GM12878 (cell line): ENCODE data around the gene ATXN1. TPM values are rescaled to one million over a fixed set of nuclear protein-coding genes. Genes with fewer than 3 reads are reported as not detected.

Experiments used
- ATAC-seq: fragments of 200-7000 bp; cut with Tn5 transposase; 3 replicates; pipeline ENCODE4 v1.9.1; 2020; ENCODE audit warnings: mild to moderate bottlenecking, moderate library complexity
- BruUV-seq: library from RNA; stranded (reverse); fragments of 400-500 nt; replicated peaks from 2 replicates; lab custom pipeline; 2021; lab: Mats Ljungman, UMichigan
- CTCF ChIA-PET: fragments of 300-600 bp; sonication (Branson Sonifier 250); formaldehyde crosslinking; extraction: SDS; loops from one replicate; lab custom pipeline; 2021; ENCODE audit warnings: inconsistent platforms; lab: Yijun Ruan, JAX
- POLR2A ChIA-PET: fragments of 350-600 bp; formaldehyde crosslinking; extraction: SDS; loops from one replicate; lab custom pipeline; 2021; ENCODE audit warnings: inconsistent platforms; lab: Charles Lee
- RAD21 ChIA-PET: fragments of 300-600 bp; sonication (Branson Sonifier 250); formaldehyde crosslinking; loops from one replicate; lab custom pipeline; 2023; ENCODE audit warnings: antibody characterized with exemption; ENCODE audit not compliant: unreplicated experiment; lab: Charles Lee
- SMC1A ChIA-PET: fragments of 300-600 bp; sonication (Branson Sonifier 250); formaldehyde crosslinking; loops from one replicate; lab custom pipeline; 2023; ENCODE audit not compliant: unreplicated experiment, uncharacterized antibody; lab: Charles Lee
- DNase-seq: peaks from one replicate; pipeline ENCODE4 v3.0.0-alpha.2; 2011; ENCODE audit warnings: low read depth, low spot score
- FAIRE-seq: peaks from 3 replicates; lab custom pipeline; 2011; peaks lifted over from hg19 to GRCh38; lab: Jason Lieb, UNC
- H2AFZ ChIP-seq: 2 replicates; pipeline ENCODE4 v1.6.0; 2011; ENCODE audit warnings: low read depth, low read length, control low read depth; ENCODE audit not compliant: control insufficient read depth
- H3K27ac ChIP-seq: 2 replicates; pipeline ENCODE4 v1.5.1; 2011; ENCODE audit warnings: control low read depth; ENCODE audit not compliant: control insufficient read depth, insufficient read depth
- H3K27me3 ChIP-seq, 2 experiments: replicated peaks in 1 of 2; 2 replicates each; pipeline versions ENCODE4 v1.6.0 to v1.6.1; 2011; ENCODE audit warnings: low read length in 1 of 2; ENCODE audit not compliant: control insufficient read depth in 2 of 2, insufficient read depth in 2 of 2
- H3K36me3 ChIP-seq, 2 experiments: 2 replicates each; pipeline ENCODE4 v1.5.1; 2011; ENCODE audit warnings: low read length in 1 of 2; ENCODE audit not compliant: control insufficient read depth in 2 of 2, insufficient read depth in 2 of 2
- H3K4me1 ChIP-seq: 2 replicates; pipeline ENCODE4 v1.6.1; 2011; ENCODE audit warnings: mild to moderate bottlenecking, low read length, moderate library complexity, mixed read lengths; ENCODE audit not compliant: control insufficient read depth, insufficient read depth
- H3K4me2 ChIP-seq: 2 replicates; pipeline ENCODE4 v1.6.0; 2011; ENCODE audit warnings: control low read depth; ENCODE audit not compliant: control insufficient read depth, insufficient read depth
- H3K4me3 ChIP-seq: fragments of 200-600 bp; sonication (generic); 2 replicates; pipeline ENCODE4 v1.5.1; 2016
- H3K79me2 ChIP-seq: 2 replicates; pipeline ENCODE4 v1.6.0; 2011; ENCODE audit warnings: low read length; ENCODE audit not compliant: control insufficient read depth, insufficient read depth
- H3K9ac ChIP-seq: 2 replicates; pipeline ENCODE4 v1.8.0; 2011; ENCODE audit warnings: low read length, control low read depth, mixed read lengths; ENCODE audit not compliant: control insufficient read depth, insufficient read depth
- H3K9me3 ChIP-seq: replicated peaks from 3 replicates; pipeline ENCODE4 v1.5.1; 2011; ENCODE audit warnings: mild to moderate bottlenecking, low read length; ENCODE audit not compliant: control insufficient read depth, insufficient read depth
- H4K20me1 ChIP-seq: 2 replicates; pipeline ENCODE4 v1.6.0; 2011; ENCODE audit not compliant: control insufficient read depth, insufficient read depth
- CBFB ChIP-seq: IDR thresholded peaks from 2 replicates; pipeline ENCODE4 v1.6.1; 2016; ENCODE audit warnings: antibody characterized with exemption, low read depth
- EP300 ChIP-seq, 2 experiments: fragments of 150-350 bp in 1 of 2; IDR thresholded peaks; 2 replicates each; pipeline ENCODE4 v1.6.1; 2011 to 2012; ENCODE audit warnings: low read depth in 2 of 2, low read length in 2 of 2, borderline replicate concordance in 1 of 2, improper control_type of control experiment in 1 of 2, inconsistent platforms in 1 of 2; ENCODE audit not compliant: control insufficient read depth in 1 of 2
- IKZF2 ChIP-seq, 2 experiments: fragments of 450-650 bp; IDR thresholded peaks; 2 replicates each; pipeline ENCODE4 v1.6.1; 2017; ENCODE audit warnings: mild to moderate bottlenecking in 2 of 2, moderate library complexity in 2 of 2
- MTA3 ChIP-seq: IDR thresholded peaks from 2 replicates; pipeline ENCODE4 v1.6.1; 2012; ENCODE audit warnings: low read length, inconsistent platforms, borderline replicate concordance
- POU2F2 ChIP-seq: IDR thresholded peaks from 3 replicates; pipeline ENCODE4 v1.6.1; 2011; ENCODE audit warnings: low read depth, mild to moderate bottlenecking, low read length, borderline replicate concordance
- RFX5 ChIP-seq: IDR thresholded peaks from 2 replicates; pipeline ENCODE4 v1.6.1; 2011; ENCODE audit warnings: low read depth, low read length, improper control_type of control experiment
- RUNX3 ChIP-seq: IDR thresholded peaks from 2 replicates; pipeline ENCODE4 v1.6.1; 2012; ENCODE audit warnings: low read length, inconsistent platforms
- STAT3 ChIP-seq: IDR thresholded peaks from 2 replicates; pipeline ENCODE4 v1.6.1; 2011; ENCODE audit warnings: low read depth, low read length, improper control_type of control experiment
- WGBS: methylation state at CpG from one replicate; pipeline ENCODE4 v1.1.6; 2016; ENCODE audit warnings: low lambda C conversion rate; ENCODE audit not compliant: insufficient replicate concordance, insufficient coverage; ENCODE audit errors: missing lambda C conversion rate; 5-methylcytosine and 5-hydroxymethylcytosine counted together
- in situ Hi-C: fragments of 300-500 bp; cut with MboI; formaldehyde crosslinking; loops from 9 replicates; pipeline ENCODE4 v1.14.3; 2018; ENCODE audit warnings: mixed read lengths
- intact Hi-C: fragments of 100-400 bp; cut with micrococcal nuclease; formaldehyde crosslinking; loops from one replicate; pipeline ENCODE4 v1.14.2; 2022; ENCODE audit not compliant: unreplicated experiment
- polyA plus RNA-seq, 11 experiments: library from polyadenylated mRNA; depleted of rRNA in 4 of 11; unstranded in 6 of 11; stranded (reverse) in 5 of 11; fragments of >200 nt; fragmentation: Nextera tagmentation in 4 of 11; fragmentation: Illumina TruSeq in 1 of 11; extraction: Ambion mirVana in 4 of 11; extraction: Trizol in 1 of 11; gene quantifications; 1 replicate in 1 of 11; 2 replicates in 10 of 11; pipeline versions ENCODE4 v1.2.1 to v1.2.3, GENCODE V29; 2011 to 2016; ENCODE audit warnings: inconsistent platforms in 2 of 11, missing spikeins in 2 of 11, low read depth in 1 of 11
- total RNA-seq, 4 experiments: library from RNA; depleted of rRNA in 3 of 4; stranded (reverse); fragments of >200 nt in 3 of 4; fragmentation: Illumina TruSeq in 1 of 4; extraction: Trizol in 1 of 4; gene quantifications; 2 replicates each; pipeline versions ENCODE4 v1.2.1 to v1.2.3, GENCODE V29; 2013 to 2021
- TF ChIP-seq, protein P1 (sequence below): IDR thresholded peaks from 2 replicates; pipeline ENCODE4 v1.6.1; 2012; ENCODE audit warnings: low read length, inconsistent platforms
- TF ChIP-seq, protein P2 (sequence below): IDR thresholded peaks from 2 replicates; pipeline ENCODE4 v1.6.1; 2012; ENCODE audit warnings: improper control_type of control experiment, low read depth, low read length; ENCODE audit not compliant: insufficient replicate concordance
- TF ChIP-seq, protein P3 (sequence below): fragments of 450-650 bp; IDR thresholded peaks from 2 replicates; pipeline ENCODE4 v1.6.1; 2017; ENCODE audit warnings: low read depth, mild to moderate bottlenecking, moderate library complexity

The ATXN1 gene
- total and polyA plus RNA-seq, 10 of the 15 experiments (the other 5 are each of a cell fraction or from before 2014, with no cell fraction given), result 12.2 to 51.2 (median 20.5) TPM

DNA sequence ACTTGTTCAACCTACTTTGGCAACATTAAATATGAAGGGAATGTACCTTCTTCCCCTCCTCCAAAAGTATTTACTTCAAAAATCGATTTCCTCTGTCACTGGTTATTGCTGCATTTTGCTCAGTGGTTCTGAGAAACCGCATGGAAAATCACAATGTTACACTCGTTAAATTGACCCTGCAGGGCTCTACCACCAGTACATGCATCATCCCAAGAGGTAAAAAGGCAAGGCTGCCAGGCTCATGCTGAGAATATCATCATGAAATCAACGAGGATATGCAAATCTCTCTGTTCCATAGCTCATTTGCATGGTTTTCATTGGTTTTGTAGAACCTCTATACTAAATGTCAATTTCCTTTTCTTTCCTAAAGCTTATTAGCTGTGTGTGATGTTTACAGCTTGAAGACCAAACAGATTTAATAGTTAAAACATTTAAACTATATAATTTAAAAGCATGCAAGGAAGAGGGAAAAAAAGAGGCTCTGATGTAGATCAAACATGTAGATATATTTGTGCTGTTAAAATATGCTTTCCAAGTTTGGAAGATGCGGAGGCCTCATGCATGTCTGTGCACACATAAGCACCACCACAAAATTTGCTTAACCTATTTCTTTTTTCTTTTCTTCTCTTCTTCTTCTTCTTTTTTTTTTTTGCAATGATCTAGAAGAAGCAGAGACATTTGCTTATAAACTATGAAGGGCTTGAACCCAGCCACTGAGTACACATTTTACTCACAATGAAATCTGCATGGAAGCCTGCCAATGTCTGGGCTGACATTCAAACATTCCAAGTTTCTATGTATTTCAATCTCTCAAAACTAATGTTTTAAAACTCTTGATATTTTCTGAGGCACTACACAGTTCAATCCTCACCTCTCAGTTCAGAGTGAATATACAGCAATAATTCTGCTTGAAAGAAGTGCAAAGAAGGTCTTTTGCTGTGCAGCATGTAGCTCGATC, 328.9 kb downstream of the ATXN1 start:
- in situ Hi-C loops (no loop called here), intact Hi-C loops (no loop called here)
- SMC1A ChIA-PET, result interaction anchor here (0.6 to 15.6 kb wide), 19 partner anchors 8 to 327 kb away, joined by 3 to 314 read pairs (median 4); no protein-coding TSS in a partner anchor
- 17% methylated on average over 6 of the region's 6 CpGs for WGBS
- Histone ChIP-seq H3K79me2 (peaks cover 8% of the 10 kb centered on the region), H3K36me3 (peaks cover 0 to 13% of the 10 kb centered on the region in 2 experiments; a peak in 3 of 4 replicates), H4K20me1 (no peaks in the 10 kb centered on the region), H3K27me3 (no peaks in the 10 kb centered on the region), H3K4me3 (peak overlapping the region; percentile 14; the same call in 1 of the 2 replicates), H3K9ac (no peak overlapping the region; the same call in 1 of the 2 replicates), H3K9me3 (no peaks in the 10 kb centered on the region; the same call in 2 of the 3 replicates), H3K4me1 (peaks cover 45% of the 10 kb centered on the region), H2AFZ (no peak overlapping the region), H3K4me2 (peak overlapping the region; percentile 32), H3K27ac (peak overlapping the region; percentile 39)
- RAD21 ChIA-PET, result interaction anchor here (0.6 to 9.3 kb wide), 15 partner anchors 12 to 331 kb away, joined by 3 to 99 read pairs (median 5); no protein-coding TSS in a partner anchor
- no TSS peak for BruUV-seq
- FAIRE-seq, result peak; percentile 65
- CTCF ChIA-PET, result interaction anchor here (1.0 to 4.1 kb wide), 6 partner anchors 8 to 82 kb away, joined by 3 to 18 read pairs (median 10); no protein-coding TSS in a partner anchor
- DNase-seq, result peak; percentile 77
- POLR2A ChIA-PET, result interaction anchor here (0.6 to 2.1 kb wide), 9 partner anchors 9 to 167 kb away, joined by 3 to 16 read pairs (median 4); no protein-coding TSS in a partner anchor
- peak; percentile 78 for ATAC-seq
- no peak for TF ChIP-seq STAT3
- peak; percentile 65 for TF ChIP-seq RUNX3
- TF ChIP-seq IKZF2 (IDR thresholded peaks at IDR 0.05), result peak in 1 of 2 experiments; percentile 24; a peak in 2 of 4 replicates
- TF ChIP-seq, protein P1, sequence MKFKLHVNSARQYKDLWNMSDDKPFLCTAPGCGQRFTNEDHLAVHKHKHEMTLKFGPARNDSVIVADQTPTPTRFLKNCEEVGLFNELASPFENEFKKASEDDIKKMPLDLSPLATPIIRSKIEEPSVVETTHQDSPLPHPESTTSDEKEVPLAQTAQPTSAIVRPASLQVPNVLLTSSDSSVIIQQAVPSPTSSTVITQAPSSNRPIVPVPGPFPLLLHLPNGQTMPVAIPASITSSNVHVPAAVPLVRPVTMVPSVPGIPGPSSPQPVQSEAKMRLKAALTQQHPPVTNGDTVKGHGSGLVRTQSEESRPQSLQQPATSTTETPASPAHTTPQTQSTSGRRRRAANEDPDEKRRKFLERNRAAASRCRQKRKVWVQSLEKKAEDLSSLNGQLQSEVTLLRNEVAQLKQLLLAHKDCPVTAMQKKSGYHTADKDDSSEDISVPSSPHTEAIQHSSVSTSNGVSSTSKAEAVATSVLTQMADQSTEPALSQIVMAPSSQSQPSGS, result peak; percentile 18; the same call in 1 of the 2 replicates
- TF ChIP-seq CBFB, result 0 out of 2 replicates have a peak, but pooled peaks have one; percentile 30
- TF ChIP-seq, protein P2, sequence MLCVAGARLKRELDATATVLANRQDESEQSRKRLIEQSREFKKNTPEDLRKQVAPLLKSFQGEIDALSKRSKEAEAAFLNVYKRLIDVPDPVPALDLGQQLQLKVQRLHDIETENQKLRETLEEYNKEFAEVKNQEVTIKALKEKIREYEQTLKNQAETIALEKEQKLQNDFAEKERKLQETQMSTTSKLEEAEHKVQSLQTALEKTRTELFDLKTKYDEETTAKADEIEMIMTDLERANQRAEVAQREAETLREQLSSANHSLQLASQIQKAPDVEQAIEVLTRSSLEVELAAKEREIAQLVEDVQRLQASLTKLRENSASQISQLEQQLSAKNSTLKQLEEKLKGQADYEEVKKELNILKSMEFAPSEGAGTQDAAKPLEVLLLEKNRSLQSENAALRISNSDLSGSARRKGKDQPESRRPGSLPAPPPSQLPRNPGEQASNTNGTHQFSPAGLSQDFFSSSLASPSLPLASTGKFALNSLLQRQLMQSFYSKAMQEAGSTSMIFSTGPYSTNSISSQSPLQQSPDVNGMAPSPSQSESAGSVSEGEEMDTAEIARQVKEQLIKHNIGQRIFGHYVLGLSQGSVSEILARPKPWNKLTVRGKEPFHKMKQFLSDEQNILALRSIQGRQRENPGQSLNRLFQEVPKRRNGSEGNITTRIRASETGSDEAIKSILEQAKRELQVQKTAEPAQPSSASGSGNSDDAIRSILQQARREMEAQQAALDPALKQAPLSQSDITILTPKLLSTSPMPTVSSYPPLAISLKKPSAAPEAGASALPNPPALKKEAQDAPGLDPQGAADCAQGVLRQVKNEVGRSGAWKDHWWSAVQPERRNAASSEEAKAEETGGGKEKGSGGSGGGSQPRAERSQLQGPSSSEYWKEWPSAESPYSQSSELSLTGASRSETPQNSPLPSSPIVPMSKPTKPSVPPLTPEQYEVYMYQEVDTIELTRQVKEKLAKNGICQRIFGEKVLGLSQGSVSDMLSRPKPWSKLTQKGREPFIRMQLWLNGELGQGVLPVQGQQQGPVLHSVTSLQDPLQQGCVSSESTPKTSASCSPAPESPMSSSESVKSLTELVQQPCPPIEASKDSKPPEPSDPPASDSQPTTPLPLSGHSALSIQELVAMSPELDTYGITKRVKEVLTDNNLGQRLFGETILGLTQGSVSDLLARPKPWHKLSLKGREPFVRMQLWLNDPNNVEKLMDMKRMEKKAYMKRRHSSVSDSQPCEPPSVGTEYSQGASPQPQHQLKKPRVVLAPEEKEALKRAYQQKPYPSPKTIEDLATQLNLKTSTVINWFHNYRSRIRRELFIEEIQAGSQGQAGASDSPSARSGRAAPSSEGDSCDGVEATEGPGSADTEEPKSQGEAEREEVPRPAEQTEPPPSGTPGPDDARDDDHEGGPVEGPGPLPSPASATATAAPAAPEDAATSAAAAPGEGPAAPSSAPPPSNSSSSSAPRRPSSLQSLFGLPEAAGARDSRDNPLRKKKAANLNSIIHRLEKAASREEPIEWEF, result peak; percentile 11
- TF ChIP-seq EP300 (IDR thresholded peaks at IDR 0.05; ENCODE audit: borderline replicate concordance in 1 of 2, control insufficient read depth in 1 of 2, low read depth in 2 of 2, low read length in 2 of 2), result 0 out of 4 replicates have a peak, but pooled peaks of 1 of the 2 experiments have one; percentile 7
- TF ChIP-seq RFX5, result no peak
- peak; percentile 88; the same call in 2 of the 3 replicates for TF ChIP-seq POU2F2
- TF ChIP-seq, protein P3, sequence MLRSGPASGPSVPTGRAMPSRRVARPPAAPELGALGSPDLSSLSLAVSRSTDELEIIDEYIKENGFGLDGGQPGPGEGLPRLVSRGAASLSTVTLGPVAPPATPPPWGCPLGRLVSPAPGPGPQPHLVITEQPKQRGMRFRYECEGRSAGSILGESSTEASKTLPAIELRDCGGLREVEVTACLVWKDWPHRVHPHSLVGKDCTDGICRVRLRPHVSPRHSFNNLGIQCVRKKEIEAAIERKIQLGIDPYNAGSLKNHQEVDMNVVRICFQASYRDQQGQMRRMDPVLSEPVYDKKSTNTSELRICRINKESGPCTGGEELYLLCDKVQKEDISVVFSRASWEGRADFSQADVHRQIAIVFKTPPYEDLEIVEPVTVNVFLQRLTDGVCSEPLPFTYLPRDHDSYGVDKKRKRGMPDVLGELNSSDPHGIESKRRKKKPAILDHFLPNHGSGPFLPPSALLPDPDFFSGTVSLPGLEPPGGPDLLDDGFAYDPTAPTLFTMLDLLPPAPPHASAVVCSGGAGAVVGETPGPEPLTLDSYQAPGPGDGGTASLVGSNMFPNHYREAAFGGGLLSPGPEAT, result 0 out of 2 replicates have a peak, but pooled peaks have one; percentile 14
- TF ChIP-seq MTA3, result 0 out of 2 replicates have a peak, but pooled peaks have one; percentile 18
